ENCODE data around the gene ATG4B. TPM values are rescaled to one million over a fixed set of nuclear protein-coding genes. Genes with fewer than 3 reads are reported as not detected.
"Not testable (repeated sequence)": the region's sequence is repeated elsewhere in the genome, so short reads cannot be mapped to it uniquely, and the experiment has no call there.

Gene ATG4B
- total RNA-seq, 1 donor from 2014 or later = 78.1 TPM

GRCh38 chr2:241659150-241659739 is 21.8 kb downstream of the ATG4B start:
- DNase-seq (ENCODE audit: extremely low spot score, unreplicated experiment) = no peak
- Mint-ChIP-seq H3K27ac (ENCODE audit: unreplicated experiment) (no peak overlapping the region), H3K9me3 (ENCODE audit: unreplicated experiment) (no peaks in the 10 kb centered on the region), H3K4me3 (ENCODE audit: unreplicated experiment) (no peak overlapping the region), H3K27me3 (ENCODE audit: unreplicated experiment) (no peaks in the 10 kb centered on the region), H3K4me1 (ENCODE audit: unreplicated experiment) (no peaks in the 10 kb centered on the region), H3K36me3 (ENCODE audit: unreplicated experiment) (peaks cover 39% of the 10 kb centered on the region)
- peak; percentile 76 for TF ChIP-seq CTCF (IDR thresholded peaks at IDR 0.05)

GRCh38 chr2:241660593-241661213 is 23.2 kb downstream of the ATG4B start:
- Mint-ChIP-seq H3K27me3 (ENCODE audit: unreplicated experiment) (no peaks in the 10 kb centered on the region), H3K27ac (ENCODE audit: unreplicated experiment) (no peak overlapping the region), H3K4me1 (ENCODE audit: unreplicated experiment) (peaks cover 8% of the 10 kb centered on the region), H3K9me3 (ENCODE audit: unreplicated experiment) (no peaks in the 10 kb centered on the region), H3K4me3 (ENCODE audit: unreplicated experiment) (no peak overlapping the region), H3K36me3 (ENCODE audit: unreplicated experiment) (peaks cover 32% of the 10 kb centered on the region)
- no peak for TF ChIP-seq CTCF (IDR thresholded peaks at IDR 0.05)
- no peak for DNase-seq (ENCODE audit: extremely low spot score, unreplicated experiment)

GRCh38 chr2:241662731-241663130 is 25.2 kb downstream of the ATG4B start:
- not testable (repeated sequence) for H3K27ac Mint-ChIP-seq (ENCODE audit: unreplicated experiment); DNase-seq (ENCODE audit: extremely low spot score, unreplicated experiment); H3K27me3 Mint-ChIP-seq (ENCODE audit: unreplicated experiment); H3K9me3 Mint-ChIP-seq (ENCODE audit: unreplicated experiment); H3K4me3 Mint-ChIP-seq (ENCODE audit: unreplicated experiment)
- H3K4me1 Mint-ChIP-seq (ENCODE audit: unreplicated experiment) = peaks cover 11% of the 10 kb centered on the region
- H3K36me3 Mint-ChIP-seq (ENCODE audit: unreplicated experiment) = peaks cover 20% of the 10 kb centered on the region

GRCh38 chr2:241665731-241666440 is 28.4 kb downstream of the ATG4B start:
- Mint-ChIP-seq H3K27me3 (ENCODE audit: unreplicated experiment) (no peaks in the 10 kb centered on the region), H3K4me1 (ENCODE audit: unreplicated experiment) (peaks cover 11% of the 10 kb centered on the region), H3K9me3 (ENCODE audit: unreplicated experiment) (no peaks in the 10 kb centered on the region), H3K36me3 (ENCODE audit: unreplicated experiment) (peaks cover 11% of the 10 kb centered on the region), H3K27ac (ENCODE audit: unreplicated experiment) (peak overlapping the region; percentile 94), H3K4me3 (ENCODE audit: unreplicated experiment) (no peak overlapping the region)
- DNase-seq (ENCODE audit: extremely low spot score, unreplicated experiment) = no peak
- no peak for TF ChIP-seq CTCF (IDR thresholded peaks at IDR 0.05)

GRCh38 chr2:241666627-241667400 is 29.3 kb downstream of the ATG4B start:
- H3K9me3 Mint-ChIP-seq (ENCODE audit: unreplicated experiment) = no peaks in the 10 kb centered on the region
- H3K36me3 Mint-ChIP-seq (ENCODE audit: unreplicated experiment) = peaks cover 6% of the 10 kb centered on the region
- no peaks in the 10 kb centered on the region for H3K27me3 Mint-ChIP-seq (ENCODE audit: unreplicated experiment)
- DNase-seq (ENCODE audit: extremely low spot score, unreplicated experiment) = no peak
- no peak overlapping the region for H3K27ac Mint-ChIP-seq (ENCODE audit: unreplicated experiment)
- H3K4me3 Mint-ChIP-seq (ENCODE audit: unreplicated experiment) = no peak overlapping the region
- H3K4me1 Mint-ChIP-seq (ENCODE audit: unreplicated experiment) = peaks cover 11% of the 10 kb centered on the region
- no peak for TF ChIP-seq CTCF (IDR thresholded peaks at IDR 0.05)
